Activated naive CD4-positive, alpha-beta T cell treated with anti-CD3 and anti-CD28 coated beads, Interleukin-2, amount 50 U/mL, for 16 hours (primary cell): ENCODE results near the gene CES2.
A peak's percentile ranks its signal among the peaks of the same experiment; 100 is the strongest.
"Not testable (repeated sequence)": the region's sequence is repeated elsewhere in the genome, so short reads cannot be mapped to it uniquely, and the experiment has no call there.

Experiments
- DNase-seq: peaks from one replicate; pipeline ENCODE4 v3.0.0-alpha.2; 2020

Gene CES2

GRCh38 chr16:66934839-66935313 lies 440 bp upstream of the CES2 start:
- DNase-seq, result not testable (repeated sequence)

- DNase-seq, result no peak
These were observed 1.1 kb downstream of the CES2 start for GRCh38 chr16:66936462-66936861.

- no peak for DNase-seq
These were observed 1.7 kb downstream of the CES2 start for GRCh38 chr16:66936889-66937554.

GRCh38 chr16:66937725-66938337 lies 2.5 kb downstream of the CES2 start:
- DNase-seq, result no peak

- no peak for DNase-seq
These were observed 4.0 kb downstream of the CES2 start for GRCh38 chr16:66939366-66939765.

GRCh38 chr16:66940236-66940635 lies 4.9 kb downstream of the CES2 start:
- DNase-seq, result no peak

- no peak for DNase-seq
These were observed 7.7 kb downstream of the CES2 start for GRCh38 chr16:66942981-66943380.

- DNase-seq, result no peak
These were observed 8.2 kb downstream of the CES2 start for GRCh38 chr16:66943426-66944053.

GRCh38 chr16:66944054-66944441 lies 8.7 kb downstream of the CES2 start:
- DNase-seq, result no peak

GRCh38 chr16:66944971-66945370 lies 9.7 kb downstream of the CES2 start:
- not testable (repeated sequence) for DNase-seq

- no peak for DNase-seq
These were observed 10.6 kb downstream of the CES2 start for GRCh38 chr16:66945939-66946338.

- no peak for DNase-seq
These were observed 11.2 kb downstream of the CES2 start for GRCh38 chr16:66946541-66946940.

- no peak for DNase-seq
These were observed 11.6 kb downstream of the CES2 start for GRCh38 chr16:66946974-66947301.

GRCh38 chr16:66947302-66948065 lies 12.2 kb downstream of the CES2 start:
- peak; percentile 83 for DNase-seq

GRCh38 chr16:66948134-66948836 lies 13.0 kb downstream of the CES2 start:
- DNase-seq, result peak; percentile 19

GRCh38 chr16:66948837-66949225 lies 13.5 kb downstream of the CES2 start:
- no peak for DNase-seq

GRCh38 chr16:66949472-66949871 lies 14.2 kb downstream of the CES2 start:
- DNase-seq, result no peak

GRCh38 chr16:66950437-66950836 lies 15.1 kb downstream of the CES2 start:
- DNase-seq, result no peak

- no peak for DNase-seq
These were observed 15.9 kb downstream of the CES2 start for GRCh38 chr16:66950971-66951790.

- DNase-seq, result no peak
These were observed 17.3 kb downstream of the CES2 start for GRCh38 chr16:66952430-66953110.

GRCh38 chr16:66953462-66954096 lies 18.3 kb downstream of the CES2 start:
- DNase-seq, result no peak
